Thyroid gland (tissue), 4 donors: ENCODE measurements around the gene CHCT1.

Experiments
- CTCF ChIP-seq, 6 experiments: fragments of 200-600 bp in 3 of 6; fragments of 450-650 bp in 3 of 6; sonication (generic) in 3 of 6; IDR thresholded peaks; one replicate each; pipeline ENCODE4 v1.5.1; 2016 to 2019; ENCODE audit warnings: antibody characterized with exemption in 6 of 6, mild to moderate bottlenecking in 2 of 6, inconsistent platforms in 1 of 6, moderate library complexity in 1 of 6
- POLR2A ChIP-seq, 2 donors: fragments of 450-650 bp; IDR thresholded peaks; one replicate each; pipeline ENCODE4 v1.6.1; 2017; ENCODE audit warnings: antibody characterized with exemption in 2 of 2, mild to moderate bottlenecking in 2 of 2, moderate library complexity in 1 of 2

- TF ChIP-seq POLR2A (IDR thresholded peaks at IDR 0.05) = no peak
- no peak for TF ChIP-seq CTCF (IDR thresholded peaks at IDR 0.05)
Measured at GRCh38 chr17:60472449-60472848, 50.2 kb downstream of the CHCT1 start.
